ENCODE measurements around the gene MYBBP1A. TPM values are rescaled to one million over a fixed set of nuclear protein-coding genes. Genes with fewer than 3 reads are reported as not detected.
A peak's percentile ranks its signal among the peaks of the same experiment; 100 is the strongest.

The MYBBP1A gene
- total RNA-seq, 1 experiment from 2014 or later = 45.3 TPM

DNA sequence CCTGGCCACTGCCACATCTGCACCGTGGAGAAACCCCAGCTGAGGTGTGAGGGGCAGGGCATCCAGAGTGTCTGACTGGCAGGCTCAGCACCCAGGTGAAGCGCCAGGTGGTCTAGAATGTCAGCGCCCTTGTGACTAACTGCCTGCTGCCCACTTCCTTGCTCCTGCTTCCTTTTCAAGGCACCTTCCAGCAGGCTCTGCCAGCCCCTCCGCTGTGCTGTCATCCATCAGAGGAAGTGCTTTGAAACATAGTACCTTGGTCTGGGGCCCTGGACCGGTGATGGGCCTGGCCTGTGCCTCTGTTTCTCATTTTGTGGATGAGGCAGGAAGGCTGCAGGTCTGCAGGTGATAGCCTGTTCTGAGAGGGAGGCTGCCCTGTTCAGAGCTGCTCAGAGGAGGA is 51.0 kb downstream of the MYBBP1A start:
- no peak for DNase-seq (ENCODE audit: low read depth)

DNA sequence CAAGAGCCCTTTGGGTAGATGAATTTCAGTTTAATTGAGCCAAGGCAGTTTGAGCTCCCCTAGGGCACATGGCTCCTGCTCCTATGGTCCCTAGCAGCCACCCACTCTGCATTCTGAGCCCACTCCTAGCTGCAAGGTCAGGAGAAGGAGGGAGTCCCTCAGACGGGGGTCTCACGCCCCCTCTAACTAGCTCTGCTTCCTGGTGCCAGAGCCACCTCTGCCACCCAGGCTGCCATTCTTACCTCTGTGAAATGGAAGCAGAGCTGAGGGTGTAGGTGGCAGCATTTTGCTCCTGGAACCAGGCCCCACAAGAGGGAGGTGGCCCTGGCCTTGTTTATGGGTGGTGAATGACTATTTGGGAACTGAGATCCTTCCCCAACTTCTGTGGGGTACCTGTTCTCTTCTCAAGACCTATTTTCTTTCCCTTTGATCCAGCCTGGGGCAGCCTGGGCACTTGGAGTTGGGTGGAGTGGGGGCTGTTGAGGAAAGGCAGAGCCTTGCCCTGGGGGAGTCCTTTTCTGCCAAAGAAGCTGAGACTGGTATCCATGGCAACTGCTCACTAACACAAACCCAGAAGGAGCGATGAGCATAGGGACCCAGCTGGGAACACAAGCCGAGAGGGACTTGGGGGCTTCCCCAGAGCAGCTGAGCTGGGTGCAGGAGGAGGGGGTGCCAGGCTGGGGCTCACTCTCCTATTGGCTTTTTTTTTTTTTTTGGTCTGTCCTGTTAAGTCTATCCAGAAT is 51.7 kb downstream of the MYBBP1A start:
- DNase-seq (ENCODE audit: low read depth) = peak; percentile 29

DNA sequence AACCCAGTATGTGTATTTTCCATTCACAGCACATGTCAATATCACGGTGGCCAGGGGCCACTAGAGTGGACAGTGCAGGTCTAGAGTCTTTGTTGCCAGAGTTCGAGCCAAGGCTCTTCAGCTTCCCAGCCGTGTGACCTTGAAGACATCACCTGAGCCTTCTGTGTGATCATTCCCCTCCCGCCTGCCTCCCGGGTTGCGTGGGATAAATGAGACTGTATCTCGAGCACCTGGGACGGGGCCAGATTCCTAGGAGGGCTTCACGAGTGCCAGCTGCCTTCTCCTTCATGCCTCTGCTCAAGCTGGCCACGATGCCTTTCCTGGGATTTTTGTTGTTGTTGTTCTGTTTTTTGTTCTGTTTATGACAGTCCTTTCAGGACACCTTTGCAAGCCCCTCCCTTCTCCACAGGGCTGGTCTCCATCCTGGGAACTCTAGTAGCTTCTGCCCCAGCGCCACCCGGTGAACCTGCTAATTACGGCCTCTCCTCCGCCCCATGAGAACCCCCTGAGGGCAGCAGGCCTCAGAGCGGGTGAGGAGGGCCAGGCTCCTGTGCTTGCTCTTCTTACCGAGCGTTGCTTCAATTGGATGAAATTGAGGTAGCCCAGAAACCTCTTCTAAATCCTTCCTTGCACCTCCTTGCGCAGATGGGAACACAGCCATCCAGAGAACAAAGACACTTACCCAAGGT is 52.6 kb downstream of the MYBBP1A start:
- DNase-seq (ENCODE audit: low read depth) = no peak

DNA sequence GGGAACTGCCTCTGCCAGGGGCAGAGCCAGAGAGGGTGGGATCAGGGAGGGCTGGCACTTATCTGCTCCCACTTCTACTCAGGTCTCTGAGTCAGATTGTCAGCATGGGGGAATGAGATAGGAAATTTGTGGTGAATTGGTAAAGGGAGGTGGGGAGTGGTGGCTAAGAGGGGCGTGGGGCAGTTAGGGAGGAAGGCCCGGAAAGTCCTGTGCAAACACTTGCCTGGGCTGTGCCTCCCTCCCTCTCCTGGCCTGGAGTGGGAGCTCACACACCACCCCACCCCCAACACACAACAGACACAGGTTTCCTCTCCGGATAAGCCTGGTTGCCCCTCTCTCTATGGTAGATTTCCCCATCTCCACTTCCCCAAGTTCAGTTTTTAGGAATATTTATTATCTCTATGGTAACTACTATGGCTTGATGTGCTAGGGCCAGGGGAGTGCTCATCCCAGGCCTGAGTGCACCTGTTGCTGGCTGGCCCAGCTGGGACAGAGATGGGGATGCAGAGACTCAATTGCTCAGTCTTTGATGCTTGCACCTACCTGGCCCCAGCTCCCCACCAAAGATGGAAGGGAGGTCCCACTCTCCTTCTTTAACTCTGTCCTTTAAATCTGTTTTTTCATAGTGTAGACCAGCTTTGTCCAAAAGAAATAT is 53.8 kb downstream of the MYBBP1A start:
- DNase-seq (ENCODE audit: low read depth) = no peak

DNA sequence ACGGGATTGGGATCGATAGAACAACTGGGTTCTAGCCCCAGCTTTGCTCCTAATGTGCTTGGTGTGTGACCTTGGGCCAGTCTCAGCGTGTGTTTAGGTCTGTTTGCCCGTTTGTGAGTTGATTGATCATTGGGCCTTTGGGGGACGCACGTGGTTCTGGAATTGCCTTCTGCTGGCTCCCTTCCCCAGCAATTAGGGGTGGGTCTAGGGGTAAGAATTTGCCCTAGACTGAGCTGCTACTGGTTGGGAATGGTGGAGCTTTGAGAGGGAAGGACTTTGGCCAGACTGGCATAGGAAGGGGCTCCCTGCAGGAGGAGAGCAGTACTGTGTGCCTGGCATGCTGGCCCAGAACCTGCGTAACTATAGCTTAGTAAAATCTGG is 55.0 kb downstream of the MYBBP1A start:
- DNase-seq (ENCODE audit: low read depth) = no peak

DNA sequence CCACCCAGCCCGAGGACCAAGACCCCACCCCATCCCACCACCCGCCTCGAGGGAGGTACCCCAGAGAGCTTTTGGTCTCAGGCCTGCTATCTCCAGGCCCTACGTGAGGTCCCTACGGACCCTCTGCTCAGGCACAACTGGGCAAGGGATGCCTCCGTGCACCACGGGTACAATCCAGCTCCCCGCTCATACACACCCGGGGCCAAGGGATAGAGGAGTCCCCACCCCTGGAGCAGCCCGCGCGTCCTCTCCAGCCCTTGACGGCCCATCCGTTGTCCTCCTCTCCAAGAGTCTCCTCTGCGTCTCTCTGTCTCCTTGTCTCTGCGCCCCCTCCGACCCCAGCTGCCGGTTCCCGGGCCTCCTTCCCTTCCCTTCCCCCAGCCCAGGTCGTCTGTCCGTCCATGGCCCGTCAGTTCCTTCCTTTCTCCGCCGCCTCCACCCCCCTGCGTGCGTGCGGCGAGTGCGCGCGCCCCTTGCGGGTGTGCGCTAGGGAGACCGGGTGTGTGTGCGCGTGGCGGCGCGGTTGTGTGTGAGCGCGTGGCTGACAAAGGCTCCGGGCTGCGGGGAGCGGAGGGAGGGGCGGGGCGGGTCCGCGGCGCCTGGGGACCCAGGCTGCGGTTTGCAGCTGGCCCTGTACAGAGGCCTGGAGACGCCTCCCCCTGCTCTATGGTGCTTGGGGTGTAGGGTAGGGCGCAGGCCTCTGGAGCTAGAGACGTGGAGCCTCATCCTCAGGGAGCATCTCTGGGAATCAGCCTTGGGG is 55.6 kb downstream of the MYBBP1A start:
- no peak for DNase-seq (ENCODE audit: low read depth)

DNA sequence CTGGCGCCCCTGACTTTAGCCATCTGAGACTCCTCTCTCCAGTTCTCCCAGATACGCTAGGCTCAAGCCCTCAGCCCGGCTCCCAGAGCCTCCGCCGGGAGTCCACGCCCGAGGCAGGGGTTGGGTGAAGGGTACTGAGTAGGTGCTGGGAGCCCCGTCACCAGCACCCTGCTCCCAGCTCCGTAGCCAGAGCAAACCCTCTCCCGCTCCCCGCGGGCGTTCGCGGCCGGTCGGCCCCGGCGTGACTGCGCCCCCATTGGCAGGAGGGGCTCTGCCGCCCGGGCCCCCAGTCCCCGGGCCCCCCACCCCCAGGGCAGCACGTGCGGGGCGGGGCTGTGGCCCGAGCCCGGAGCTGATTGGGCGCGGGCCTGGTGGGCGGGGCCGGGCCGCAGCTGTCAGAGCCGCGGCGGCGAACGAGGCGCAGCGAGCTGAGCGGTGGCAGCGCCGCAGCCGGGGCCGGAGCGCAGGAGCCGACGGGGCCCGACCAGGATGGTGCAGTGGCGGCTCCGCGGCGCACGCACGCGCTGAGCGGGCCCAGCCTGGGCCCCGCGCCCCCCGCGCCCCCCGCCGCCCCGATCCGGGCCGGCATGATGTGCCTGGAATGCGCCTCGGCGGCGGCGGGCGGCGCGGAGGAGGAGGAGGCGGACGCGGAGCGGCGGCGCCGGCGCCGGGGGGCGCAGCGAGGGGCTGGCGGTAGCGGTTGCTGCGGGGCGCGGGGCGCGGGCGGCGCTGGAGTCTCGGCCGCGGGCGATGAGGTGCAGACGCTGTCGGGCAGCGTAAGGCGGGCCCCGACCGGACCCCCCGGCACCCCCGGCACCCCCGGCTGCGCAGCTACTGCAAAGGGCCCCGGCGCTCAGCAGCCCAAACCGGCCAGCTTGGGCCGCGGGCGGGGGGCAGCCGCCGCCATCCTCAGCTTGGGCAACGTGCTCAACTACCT is 56.5 kb downstream of the MYBBP1A start, which contains the start of gene SPNS2:
SPNS2 (plus strand) TSS at position 421 of the 937 bp plus-strand sequence; CDS start at position 588, 167 bp downstream.
- peak; percentile 30 for DNase-seq (ENCODE audit: low read depth)

DNA sequence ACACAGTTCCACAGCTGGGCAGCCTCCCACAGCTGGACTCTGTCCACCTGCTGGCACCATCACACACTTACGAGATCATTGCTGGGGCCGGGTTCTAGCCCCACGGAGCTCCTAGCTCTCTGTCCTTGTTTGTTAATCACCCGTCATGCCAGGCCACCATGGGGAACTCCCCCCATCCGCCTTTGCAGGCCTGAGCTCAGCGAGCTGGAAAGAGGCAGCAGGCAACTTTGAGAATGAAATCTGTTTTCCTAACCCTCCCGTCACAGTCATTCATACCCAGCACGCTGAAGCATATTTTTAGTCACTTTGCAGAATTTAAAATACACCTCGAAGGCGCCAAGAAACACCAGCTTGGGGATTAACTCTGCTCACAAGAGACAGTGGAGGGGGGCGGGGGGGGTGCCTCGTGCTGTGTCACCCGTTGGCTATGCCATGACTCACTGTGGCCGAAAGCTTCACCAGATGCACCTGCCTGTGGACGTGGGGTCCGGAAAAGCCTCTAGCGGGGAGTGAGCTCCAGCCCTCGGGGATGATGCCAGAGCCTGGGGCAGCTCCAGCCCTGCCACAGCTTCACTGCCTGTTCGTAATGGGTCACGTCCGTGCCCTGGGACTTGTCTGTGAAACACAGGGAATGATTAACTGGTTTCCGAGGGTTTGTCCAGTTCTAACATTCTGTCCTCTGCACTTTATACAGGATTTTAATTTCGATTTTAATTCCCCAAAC is 57.9 kb downstream of the MYBBP1A start:
- DNase-seq (ENCODE audit: low read depth) = peak; percentile 90

DNA sequence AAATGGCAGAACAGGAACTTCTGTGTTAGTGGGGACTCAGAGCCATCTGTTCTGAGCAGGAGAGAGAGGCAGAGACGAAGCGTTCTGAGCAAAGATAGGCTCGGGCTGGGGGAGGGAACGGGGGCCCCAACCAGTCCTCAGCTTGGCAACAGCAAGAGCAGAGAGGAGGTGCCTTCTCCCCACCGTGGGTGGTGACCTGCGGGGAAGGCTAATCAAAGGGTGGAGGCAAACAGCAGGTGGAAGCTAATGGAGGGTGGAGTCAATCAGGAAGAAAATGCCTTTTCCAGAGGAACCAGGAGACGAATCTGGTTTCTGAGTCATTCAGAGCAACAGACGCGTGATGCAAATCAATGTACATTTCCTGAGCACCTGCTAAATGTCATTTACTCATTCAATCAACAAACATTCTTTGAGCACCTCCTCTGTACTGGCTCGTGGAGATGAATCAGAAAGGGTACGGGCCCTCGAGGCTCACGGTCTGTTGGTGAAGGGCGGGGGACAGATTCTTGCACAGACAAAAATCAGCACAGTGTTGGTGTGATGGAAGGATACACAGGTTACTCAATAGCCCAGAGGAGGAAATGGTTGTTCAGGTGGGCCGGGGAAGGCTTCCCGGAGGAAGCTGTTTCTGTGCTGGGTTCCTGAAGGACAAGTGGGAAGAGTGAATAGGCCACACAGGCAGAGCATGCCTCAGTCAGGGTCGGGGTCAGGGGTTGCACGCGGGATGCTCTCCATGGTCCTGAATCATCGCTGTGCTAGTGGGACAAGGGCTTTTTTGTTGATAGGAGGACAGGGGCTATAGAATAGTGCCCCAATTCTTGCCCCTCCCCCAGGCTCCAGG is 62.2 kb downstream of the MYBBP1A start:
- DNase-seq (ENCODE audit: low read depth) = no peak

DNA sequence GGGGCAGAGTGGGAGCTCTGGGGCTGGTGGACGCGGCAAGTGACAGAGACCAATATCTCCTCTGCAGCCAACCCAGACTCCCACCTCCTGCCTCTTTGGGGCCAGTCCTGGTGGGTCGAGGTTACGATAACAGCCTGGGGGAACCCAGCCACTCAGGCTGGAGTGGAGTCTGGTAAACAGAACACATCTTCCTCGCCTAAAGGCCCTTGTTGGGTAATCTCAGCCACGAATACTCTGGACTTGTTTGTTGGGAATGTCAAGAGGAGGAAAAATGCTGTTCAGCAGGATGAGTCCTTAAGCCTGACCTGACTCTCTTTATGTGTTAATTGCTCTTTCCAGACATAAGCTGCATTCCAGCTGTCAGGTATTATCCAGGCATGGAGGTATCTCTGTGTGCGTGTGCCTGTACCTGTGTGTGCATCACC is 64.5 kb downstream of the MYBBP1A start:
- DNase-seq (ENCODE audit: low read depth) = no peak

DNA sequence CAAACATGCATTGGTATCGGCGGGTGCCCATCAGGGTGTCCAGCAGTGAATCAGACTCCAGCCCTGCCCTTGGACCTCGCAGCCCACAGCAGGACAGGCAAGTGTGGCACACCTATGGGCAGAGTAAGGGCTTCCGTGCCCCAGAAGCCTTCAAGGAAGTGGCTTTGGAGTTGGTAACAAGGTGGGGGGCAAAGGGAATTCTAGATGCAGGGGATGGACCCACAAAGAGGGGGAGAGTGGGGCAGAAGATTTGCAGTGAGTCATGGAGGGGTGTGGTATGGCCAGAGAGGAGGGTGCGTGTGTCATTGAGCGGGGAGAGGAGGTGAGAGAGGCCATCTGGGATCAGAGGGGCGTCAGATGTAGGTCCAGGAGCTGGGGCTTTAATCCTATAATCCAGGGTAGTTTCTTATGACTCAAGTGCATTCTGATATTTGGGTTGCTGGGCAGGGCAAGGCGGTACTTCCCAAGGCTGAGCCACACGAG is 65.0 kb downstream of the MYBBP1A start:
- DNase-seq (ENCODE audit: low read depth) = no peak

DNA sequence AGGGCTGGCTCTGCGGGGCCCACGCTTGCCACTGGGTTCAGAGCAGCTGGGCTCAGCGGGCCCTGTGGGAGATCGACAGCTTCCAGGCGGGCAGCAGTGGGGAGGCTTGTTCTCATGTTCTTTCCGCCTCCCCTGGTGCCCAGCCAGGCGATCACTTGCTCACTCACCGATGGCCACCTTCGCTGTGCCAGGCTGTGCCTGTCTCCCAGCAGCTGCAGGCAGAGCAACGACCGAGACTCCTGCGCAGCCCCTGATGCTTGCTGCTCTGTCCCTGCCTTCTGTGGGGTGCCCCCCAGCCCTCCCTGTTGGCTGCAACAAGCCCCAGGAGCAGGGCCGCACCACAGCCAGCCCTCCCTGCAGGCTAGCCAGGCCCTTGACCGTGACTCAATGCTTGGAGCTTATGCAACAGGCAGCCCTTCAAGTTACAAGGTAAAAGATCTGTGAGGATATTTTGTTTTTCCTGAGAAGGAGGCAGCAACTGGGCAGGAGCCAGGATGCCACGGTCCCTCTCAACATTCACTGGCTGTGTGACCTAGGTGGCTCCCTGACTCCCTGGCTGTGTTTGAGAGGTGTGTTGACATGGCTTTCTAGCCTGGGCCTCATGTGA is 66.1 kb downstream of the MYBBP1A start:
- DNase-seq (ENCODE audit: low read depth) = no peak

Other genes with a start within 250 kb of the MYBBP1A start
- 50.2 and 63.0 TPM in 2 replicates for gene UBE2G1, start 188.7 kb downstream of the MYBBP1A start, total RNA-seq (2014; rRNA removed; shearing (Covaris generic))
- 0.05 TPM in 1 of 2 replicates, not detected in the other for gene SPNS3, start 121.4 kb downstream of the MYBBP1A start, total RNA-seq (2014; rRNA removed; shearing (Covaris generic))
- gene SPNS2, start 56.5 kb downstream of the MYBBP1A start, total RNA-seq (2014; rRNA removed; shearing (Covaris generic)) = 0.52 and 0.54 TPM in 2 replicates
- gene GGT6, start 5.2 kb upstream of the MYBBP1A start, total RNA-seq (2014; rRNA removed; shearing (Covaris generic)) = not detected in 2 replicates
- not detected in 2 replicates for gene SMTNL2, start 29.1 kb upstream of the MYBBP1A start, total RNA-seq (2014; rRNA removed; shearing (Covaris generic))
- not detected in 2 replicates for gene ALOX15, start 86.3 kb upstream of the MYBBP1A start, total RNA-seq (2014; rRNA removed; shearing (Covaris generic))
- gene PELP1, start 148.8 kb upstream of the MYBBP1A start, total RNA-seq (2014; rRNA removed; shearing (Covaris generic)) = 12.5 and 20.8 TPM in 2 replicates
- gene ARRB2, start 155.2 kb upstream of the MYBBP1A start, total RNA-seq (2014; rRNA removed; shearing (Covaris generic)) = 12.5 and 15.4 TPM in 2 replicates
- 15.4 and 18.7 TPM in 2 replicates for gene MED11, start 176.0 kb upstream of the MYBBP1A start, total RNA-seq (2014; rRNA removed; shearing (Covaris generic))
- gene ZMYND15, start 184.4 kb upstream of the MYBBP1A start, total RNA-seq (2014; rRNA removed; shearing (Covaris generic)) = not detected in 2 replicates
- 2.9 and 5.5 TPM in 2 replicates for gene CXCL16, start 184.5 kb upstream of the MYBBP1A start, total RNA-seq (2014; rRNA removed; shearing (Covaris generic))
- not detected in 2 replicates for gene TM4SF5, start 216.5 kb upstream of the MYBBP1A start, total RNA-seq (2014; rRNA removed; shearing (Covaris generic))
- gene VMO1, start 231.0 kb upstream of the MYBBP1A start, total RNA-seq (2014; rRNA removed; shearing (Covaris generic)) = 0.34 TPM in 1 of 2 replicates, not detected in the other
- gene GLTPD2, start 233.6 kb upstream of the MYBBP1A start, total RNA-seq (2014; rRNA removed; shearing (Covaris generic)) = not detected in 2 replicates
- gene PSMB6, start 240.8 kb upstream of the MYBBP1A start, total RNA-seq (2014; rRNA removed; shearing (Covaris generic)) = 296 and 331 TPM in 2 replicates